Measurements from ENCODE around the gene SUSD3.

GRCh38 chr9:93094658-93095204, 36.2 kb downstream of the SUSD3 start:
- TF ChIP-seq, protein P1, sequence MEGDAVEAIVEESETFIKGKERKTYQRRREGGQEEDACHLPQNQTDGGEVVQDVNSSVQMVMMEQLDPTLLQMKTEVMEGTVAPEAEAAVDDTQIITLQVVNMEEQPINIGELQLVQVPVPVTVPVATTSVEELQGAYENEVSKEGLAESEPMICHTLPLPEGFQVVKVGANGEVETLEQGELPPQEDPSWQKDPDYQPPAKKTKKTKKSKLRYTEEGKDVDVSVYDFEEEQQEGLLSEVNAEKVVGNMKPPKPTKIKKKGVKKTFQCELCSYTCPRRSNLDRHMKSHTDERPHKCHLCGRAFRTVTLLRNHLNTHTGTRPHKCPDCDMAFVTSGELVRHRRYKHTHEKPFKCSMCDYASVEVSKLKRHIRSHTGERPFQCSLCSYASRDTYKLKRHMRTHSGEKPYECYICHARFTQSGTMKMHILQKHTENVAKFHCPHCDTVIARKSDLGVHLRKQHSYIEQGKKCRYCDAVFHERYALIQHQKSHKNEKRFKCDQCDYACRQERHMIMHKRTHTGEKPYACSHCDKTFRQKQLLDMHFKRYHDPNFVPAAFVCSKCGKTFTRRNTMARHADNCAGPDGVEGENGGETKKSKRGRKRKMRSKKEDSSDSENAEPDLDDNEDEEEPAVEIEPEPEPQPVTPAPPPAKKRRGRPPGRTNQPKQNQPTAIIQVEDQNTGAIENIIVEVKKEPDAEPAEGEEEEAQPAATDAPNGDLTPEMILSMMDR (IDR thresholded peaks at IDR 0.05): no peak
- no peak for TF ChIP-seq POLR2A (IDR thresholded peaks at IDR 0.05)
- no peak for TF ChIP-seq EP300 (IDR thresholded peaks at IDR 0.05)
